ENCODE results near the gene ADARB1.

GRCh38 chr21:45071078-45071873 is 3.1 kb upstream of the ADARB1 start:
- TF ChIP-seq RELA (CRISPR knock-in tag; IDR thresholded peaks at IDR 0.05; ENCODE audit: borderline replicate concordance) (no peak), ESRRA (CRISPR knock-in tag; IDR thresholded peaks at IDR 0.05; ENCODE audit: borderline replicate concordance) (no peak), ATF2 (CRISPR knock-in tag; IDR thresholded peaks at IDR 0.05; ENCODE audit: borderline replicate concordance, low read depth) (no peak)
- TF ChIP-seq, protein P1, sequence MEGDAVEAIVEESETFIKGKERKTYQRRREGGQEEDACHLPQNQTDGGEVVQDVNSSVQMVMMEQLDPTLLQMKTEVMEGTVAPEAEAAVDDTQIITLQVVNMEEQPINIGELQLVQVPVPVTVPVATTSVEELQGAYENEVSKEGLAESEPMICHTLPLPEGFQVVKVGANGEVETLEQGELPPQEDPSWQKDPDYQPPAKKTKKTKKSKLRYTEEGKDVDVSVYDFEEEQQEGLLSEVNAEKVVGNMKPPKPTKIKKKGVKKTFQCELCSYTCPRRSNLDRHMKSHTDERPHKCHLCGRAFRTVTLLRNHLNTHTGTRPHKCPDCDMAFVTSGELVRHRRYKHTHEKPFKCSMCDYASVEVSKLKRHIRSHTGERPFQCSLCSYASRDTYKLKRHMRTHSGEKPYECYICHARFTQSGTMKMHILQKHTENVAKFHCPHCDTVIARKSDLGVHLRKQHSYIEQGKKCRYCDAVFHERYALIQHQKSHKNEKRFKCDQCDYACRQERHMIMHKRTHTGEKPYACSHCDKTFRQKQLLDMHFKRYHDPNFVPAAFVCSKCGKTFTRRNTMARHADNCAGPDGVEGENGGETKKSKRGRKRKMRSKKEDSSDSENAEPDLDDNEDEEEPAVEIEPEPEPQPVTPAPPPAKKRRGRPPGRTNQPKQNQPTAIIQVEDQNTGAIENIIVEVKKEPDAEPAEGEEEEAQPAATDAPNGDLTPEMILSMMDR (IDR thresholded peaks at IDR 0.05), result no peak

All from WTC11 (cell line).